Body of pancreas (tissue), 4 donors: ENCODE data around the gene SBK2.

Source experiments
- POLR2A ChIP-seq, 3 donors: fragments of 450-650 bp; IDR thresholded peaks; one replicate each; pipeline ENCODE4 v1.6.1; 2016; ENCODE audit warnings: antibody characterized with exemption in 3 of 3, mild to moderate bottlenecking in 2 of 3
- TF ChIP-seq, protein P1 (sequence below), 7 experiments: fragments of 450-650 bp in 4 of 7; fragments of 200-600 bp in 3 of 7; sonication (generic) in 3 of 7; IDR thresholded peaks; one replicate each; pipeline ENCODE4 v1.5.1; 2016 to 2019; ENCODE audit warnings: antibody characterized with exemption in 7 of 7

DNA sequence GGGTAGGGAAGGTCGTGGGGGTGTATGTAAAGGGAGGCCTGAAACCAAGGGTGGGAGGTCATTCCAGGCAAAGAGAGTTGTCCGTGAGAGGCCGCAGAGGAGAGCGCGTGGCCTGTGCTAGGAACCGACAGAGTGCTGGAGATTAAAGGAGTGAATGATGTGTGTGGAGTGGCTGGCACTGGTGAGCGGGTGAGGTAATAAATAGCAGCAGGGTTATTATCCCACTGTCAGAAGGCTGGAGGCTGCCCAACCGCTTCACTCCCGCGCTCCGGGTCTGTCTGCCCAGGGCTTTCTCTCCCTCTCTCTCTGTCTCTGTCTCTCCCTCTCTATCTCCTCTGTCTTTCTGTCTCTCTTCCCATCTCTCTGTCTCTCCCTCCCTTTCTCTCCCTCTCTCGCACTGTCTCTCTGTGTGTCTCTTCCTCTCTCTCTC is 26.3 kb upstream of the SBK2 start:
- TF ChIP-seq, protein P1, sequence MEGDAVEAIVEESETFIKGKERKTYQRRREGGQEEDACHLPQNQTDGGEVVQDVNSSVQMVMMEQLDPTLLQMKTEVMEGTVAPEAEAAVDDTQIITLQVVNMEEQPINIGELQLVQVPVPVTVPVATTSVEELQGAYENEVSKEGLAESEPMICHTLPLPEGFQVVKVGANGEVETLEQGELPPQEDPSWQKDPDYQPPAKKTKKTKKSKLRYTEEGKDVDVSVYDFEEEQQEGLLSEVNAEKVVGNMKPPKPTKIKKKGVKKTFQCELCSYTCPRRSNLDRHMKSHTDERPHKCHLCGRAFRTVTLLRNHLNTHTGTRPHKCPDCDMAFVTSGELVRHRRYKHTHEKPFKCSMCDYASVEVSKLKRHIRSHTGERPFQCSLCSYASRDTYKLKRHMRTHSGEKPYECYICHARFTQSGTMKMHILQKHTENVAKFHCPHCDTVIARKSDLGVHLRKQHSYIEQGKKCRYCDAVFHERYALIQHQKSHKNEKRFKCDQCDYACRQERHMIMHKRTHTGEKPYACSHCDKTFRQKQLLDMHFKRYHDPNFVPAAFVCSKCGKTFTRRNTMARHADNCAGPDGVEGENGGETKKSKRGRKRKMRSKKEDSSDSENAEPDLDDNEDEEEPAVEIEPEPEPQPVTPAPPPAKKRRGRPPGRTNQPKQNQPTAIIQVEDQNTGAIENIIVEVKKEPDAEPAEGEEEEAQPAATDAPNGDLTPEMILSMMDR (IDR thresholded peaks at IDR 0.05) = no peak
- TF ChIP-seq POLR2A (IDR thresholded peaks at IDR 0.05) = peak; percentile 38 to 78 (median 70)
